SK-N-MC (cell line): Measurements from ENCODE around the gene PKMYT1.

ENCODE experiments used
- EZH2 ChIP-seq: fragments of 200-600 bp; sonication (generic); IDR thresholded peaks from one replicate; pipeline ENCODE4 v1.6.1; 2017; ENCODE audit warnings: antibody characterized with exemption
- FOXP2 ChIP-seq: optimal IDR thresholded peaks from 2 replicates; pipeline ENCODE3; 2011; ENCODE audit warnings: mild to moderate bottlenecking, moderate library complexity; ENCODE audit not compliant: insufficient read depth; ENCODE audit errors: extremely low read length, control extremely low read depth
- POLR2AphosphoS5 ChIP-seq: IDR thresholded peaks from 2 replicates; pipeline ENCODE4 v1.6.1; 2012; ENCODE audit warnings: mild to moderate bottlenecking, low read depth, low read length, borderline replicate concordance

DNA sequence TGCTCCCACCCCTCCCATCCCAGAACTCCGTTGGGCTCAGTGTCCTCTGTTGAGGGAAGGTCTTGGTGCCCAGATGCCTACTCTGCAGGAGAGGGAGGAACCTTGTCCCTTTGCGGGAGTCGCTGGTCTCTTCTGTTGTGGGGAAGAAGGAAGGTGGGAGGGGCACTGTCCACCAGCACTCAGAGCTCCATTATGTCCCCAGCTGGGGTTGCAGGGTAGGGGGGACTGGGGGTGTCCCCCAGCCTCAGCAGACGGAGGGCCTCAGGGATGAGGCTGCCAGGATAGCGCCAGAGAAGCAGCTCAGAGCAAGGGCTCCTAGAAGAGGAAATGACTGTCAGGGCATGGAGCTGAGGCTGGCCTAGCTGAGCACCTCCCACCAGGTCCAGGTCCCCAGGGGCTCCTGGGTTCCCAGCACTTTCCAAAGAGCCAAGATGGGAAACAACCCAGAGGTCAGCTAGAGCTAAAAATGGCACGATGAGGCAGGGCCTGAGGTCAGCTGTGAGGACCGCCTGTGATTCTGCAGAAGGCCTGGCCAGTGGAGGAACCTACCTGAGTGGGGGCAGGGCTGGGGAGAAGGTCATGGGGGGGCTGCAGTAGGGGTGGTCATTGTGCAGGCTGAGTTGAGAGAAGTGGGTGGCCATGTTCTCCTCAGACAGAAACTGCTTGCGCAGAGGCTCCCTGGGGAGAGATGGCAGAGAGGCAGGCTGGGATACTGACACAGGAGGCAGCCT, 42.6 kb upstream of the PKMYT1 start:
- no peak; the same call in none of the 2 replicates for TF ChIP-seq POLR2AphosphoS5
- TF ChIP-seq EZH2 = no peak
- TF ChIP-seq FOXP2 = no peak
